ENCODE results near the gene ACVR1. TPM values are rescaled to one million over a fixed set of nuclear protein-coding genes. Genes with fewer than 3 reads are reported as not detected.
"Not testable (repeated sequence)": the region's sequence is repeated elsewhere in the genome, so short reads cannot be mapped to it uniquely, and the experiment has no call there.

Gene ACVR1
- total and polyA plus RNA-seq, 3 experiments from 2014 or later = 9.5 to 18.3 (median 14.8) TPM

GRCh38 chr2:157726946-157727345 is 149.2 kb downstream of the ACVR1 start:
- no peak for DNase-seq
- no peak overlapping the region for H3K27ac ChIP-seq (ENCODE audit: low read depth, low read length)
- Mint-ChIP-seq H3K4me1 (no peaks in the 10 kb centered on the region), H3K27ac (no peak overlapping the region), H3K4me3 (no peak overlapping the region), H3K27me3 (no peaks in the 10 kb centered on the region), H3K9me3 (peaks cover 16 to 41% (median 35%) of the 10 kb centered on the region in 5 donors), H3K36me3 (peaks cover 42 to 74% (median 73%) of the 10 kb centered on the region in 3 donors)
- no peaks in the 10 kb centered on the region for H3K27me3 ChIP-seq (ENCODE audit: insufficient read depth, low read length, poor library complexity, severe bottlenecking)
- H3K4me1 ChIP-seq (ENCODE audit: insufficient read depth, low read length) = no peaks in the 10 kb centered on the region
- no peaks in the 10 kb centered on the region for H3K36me3 ChIP-seq (ENCODE audit: insufficient read depth, low read length)
- H3K4me3 ChIP-seq (ENCODE audit: low read length) = no peak overlapping the region
- ChIA-PET CTCF (no interaction called here), POLR2A (no interaction called here)
- H3K9me3 ChIP-seq (ENCODE audit: low read length) = peaks cover 18% of the 10 kb centered on the region

GRCh38 chr2:157725846-157726245 is 150.3 kb downstream of the ACVR1 start:
- H3K4me3 Mint-ChIP-seq = no peak overlapping the region
- Histone ChIP-seq H3K27me3 (ENCODE audit: insufficient read depth, low read length, poor library complexity, severe bottlenecking) (no peaks in the 10 kb centered on the region), H3K4me3 (ENCODE audit: low read length) (no peak overlapping the region), H3K27ac (ENCODE audit: low read depth, low read length) (no peak overlapping the region), H3K36me3 (ENCODE audit: insufficient read depth, low read length) (no peaks in the 10 kb centered on the region), H3K4me1 (ENCODE audit: insufficient read depth, low read length) (no peaks in the 10 kb centered on the region), H3K9me3 (ENCODE audit: low read length) (peaks cover 18% of the 10 kb centered on the region)
- no peaks in the 10 kb centered on the region for H3K4me1 Mint-ChIP-seq
- ChIA-PET POLR2A (no interaction called here), CTCF (no interaction called here)
- peaks cover 23 to 41% (median 36%) of the 10 kb centered on the region in 5 donors for H3K9me3 Mint-ChIP-seq
- H3K27me3 Mint-ChIP-seq = no peaks in the 10 kb centered on the region
- DNase-seq = no peak
- peak overlapping the region in 1 of 8 donors; percentile 57 for H3K27ac Mint-ChIP-seq
- H3K36me3 Mint-ChIP-seq = peaks cover 35 to 71% (median 69%) of the 10 kb centered on the region in 3 donors

GRCh38 chr2:157722580-157723234 is 153.4 kb downstream of the ACVR1 start:
- Mint-ChIP-seq H3K4me1 (no peaks in the 10 kb centered on the region), H3K36me3 (peaks cover 18 to 63% (median 53%) of the 10 kb centered on the region in 3 donors), H3K27ac (no peak overlapping the region), H3K9me3 (peaks cover 24 to 40% (median 36%) of the 10 kb centered on the region in 5 donors), H3K27me3 (no peaks in the 10 kb centered on the region), H3K4me3 (no peak overlapping the region)
- Histone ChIP-seq H3K27me3 (ENCODE audit: insufficient read depth, low read length, poor library complexity, severe bottlenecking) (no peaks in the 10 kb centered on the region), H3K9me3 (ENCODE audit: low read length) (peaks cover 18% of the 10 kb centered on the region), H3K36me3 (ENCODE audit: insufficient read depth, low read length) (no peaks in the 10 kb centered on the region), H3K4me3 (ENCODE audit: low read length) (no peak overlapping the region), H3K27ac (ENCODE audit: low read depth, low read length) (no peak overlapping the region), H3K4me1 (ENCODE audit: insufficient read depth, low read length) (no peaks in the 10 kb centered on the region)
- ChIA-PET CTCF (no interaction called here), POLR2A (no interaction called here)
- no peak for DNase-seq

DNA sequence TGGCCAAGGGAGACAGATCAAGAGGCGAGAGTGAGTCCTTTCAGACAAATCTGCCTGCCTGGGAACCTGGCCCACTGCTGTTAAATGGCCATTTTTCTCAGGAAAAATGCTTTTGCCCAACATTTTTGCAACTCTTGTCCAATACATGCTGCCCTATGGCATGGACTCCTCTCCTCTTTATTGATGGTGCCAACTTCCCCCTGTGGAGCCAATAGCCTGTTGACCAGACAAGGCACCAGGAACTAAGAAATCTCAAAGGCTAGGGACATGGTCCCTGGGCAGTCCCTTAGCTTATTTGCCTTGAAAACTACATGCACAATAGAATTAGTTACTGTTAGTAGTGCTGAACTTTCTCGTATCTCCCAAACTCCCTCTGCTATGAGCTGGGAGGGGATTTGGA is 155.6 kb downstream of the ACVR1 start:
- Histone ChIP-seq H3K27ac (ENCODE audit: low read depth, low read length) (no peak overlapping the region), H3K27me3 (ENCODE audit: insufficient read depth, low read length, poor library complexity, severe bottlenecking) (no peaks in the 10 kb centered on the region), H3K36me3 (ENCODE audit: insufficient read depth, low read length) (no peaks in the 10 kb centered on the region), H3K9me3 (ENCODE audit: low read length) (peaks cover 18% of the 10 kb centered on the region), H3K4me3 (ENCODE audit: low read length) (no peak overlapping the region), H3K4me1 (ENCODE audit: insufficient read depth, low read length) (no peaks in the 10 kb centered on the region)
- POLR2A ChIA-PET = no interaction called here
- H3K9me3 Mint-ChIP-seq = peaks cover 27 to 40% (median 36%) of the 10 kb centered on the region in 5 donors
- no peak overlapping the region for H3K27ac Mint-ChIP-seq
- CTCF ChIA-PET = no interaction called here
- H3K4me1 Mint-ChIP-seq = no peaks in the 10 kb centered on the region
- H3K27me3 Mint-ChIP-seq = no peaks in the 10 kb centered on the region
- no peak for DNase-seq
- H3K4me3 Mint-ChIP-seq = no peak overlapping the region
- peaks cover 15 to 60% (median 43%) of the 10 kb centered on the region in 3 donors for H3K36me3 Mint-ChIP-seq

GRCh38 chr2:157704653-157705052 is 171.5 kb downstream of the ACVR1 start:
- Mint-ChIP-seq H3K9me3 (peaks cover 21 to 34% (median 33%) of the 10 kb centered on the region in 5 donors), H3K36me3 (peaks cover 0 to 40% (median 9%) of the 10 kb centered on the region in 3 donors)
- H3K27me3 Mint-ChIP-seq; H3K9me3 ChIP-seq (ENCODE audit: low read length); H3K27ac ChIP-seq (ENCODE audit: low read depth, low read length); H3K36me3 ChIP-seq (ENCODE audit: insufficient read depth, low read length); H3K4me3 Mint-ChIP-seq; H3K27me3 ChIP-seq (ENCODE audit: insufficient read depth, low read length, poor library complexity, severe bottlenecking); H3K4me1 ChIP-seq (ENCODE audit: insufficient read depth, low read length); DNase-seq; POLR2A ChIA-PET; CTCF ChIA-PET; H3K4me3 ChIP-seq (ENCODE audit: low read length); H3K4me1 Mint-ChIP-seq; H3K27ac Mint-ChIP-seq: not testable (repeated sequence)

GRCh38 chr2:157704148-157704547 is 172.0 kb downstream of the ACVR1 start:
- H3K4me3 Mint-ChIP-seq; POLR2A ChIA-PET; H3K4me1 Mint-ChIP-seq; H3K9me3 ChIP-seq (ENCODE audit: low read length); H3K27me3 Mint-ChIP-seq; H3K27ac Mint-ChIP-seq; H3K4me1 ChIP-seq (ENCODE audit: insufficient read depth, low read length); DNase-seq; H3K36me3 ChIP-seq (ENCODE audit: insufficient read depth, low read length); H3K27me3 ChIP-seq (ENCODE audit: insufficient read depth, low read length, poor library complexity, severe bottlenecking); CTCF ChIA-PET; H3K27ac ChIP-seq (ENCODE audit: low read depth, low read length); H3K4me3 ChIP-seq (ENCODE audit: low read length): not testable (repeated sequence)
- Mint-ChIP-seq H3K36me3 (peaks cover 0 to 40% (median 9%) of the 10 kb centered on the region in 3 donors), H3K9me3 (peaks cover 19 to 31% (median 28%) of the 10 kb centered on the region in 5 donors)

DNA sequence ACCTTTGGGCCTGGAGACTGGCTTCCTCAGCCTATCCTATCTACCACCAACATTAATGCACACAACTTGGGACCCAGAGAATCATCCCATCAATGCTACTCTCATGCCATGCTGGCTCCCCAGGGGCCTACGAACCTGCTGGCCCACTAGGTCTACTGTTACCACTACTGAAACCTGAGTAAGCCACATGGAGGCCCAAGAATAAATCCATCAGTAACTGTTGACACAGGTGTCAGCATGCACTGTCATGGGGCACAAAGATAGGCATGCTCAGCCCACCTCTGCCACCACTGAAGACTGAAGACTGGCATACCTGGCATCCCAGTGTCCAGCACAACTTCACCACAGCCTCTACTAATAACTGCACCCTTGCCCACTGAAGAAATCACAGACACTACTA is 176.3 kb downstream of the ACVR1 start:
- POLR2A ChIA-PET = no interaction called here
- peaks cover 19 to 22% (median 20%) of the 10 kb centered on the region in 5 donors for H3K9me3 Mint-ChIP-seq
- no peaks in the 10 kb centered on the region for H3K36me3 ChIP-seq (ENCODE audit: insufficient read depth, low read length)
- DNase-seq = no peak
- no peaks in the 10 kb centered on the region for H3K27me3 ChIP-seq (ENCODE audit: insufficient read depth, low read length, poor library complexity, severe bottlenecking)
- no peak overlapping the region for H3K4me3 ChIP-seq (ENCODE audit: low read length)
- no peaks in the 10 kb centered on the region for H3K4me1 Mint-ChIP-seq
- CTCF ChIA-PET = no interaction called here
- H3K27ac ChIP-seq (ENCODE audit: low read depth, low read length) = no peak overlapping the region
- peaks cover 0 to 22% (median 10%) of the 10 kb centered on the region in 3 donors for H3K36me3 Mint-ChIP-seq
- no peak overlapping the region for H3K27ac Mint-ChIP-seq
- peaks cover 5% of the 10 kb centered on the region for H3K9me3 ChIP-seq (ENCODE audit: low read length)
- no peak overlapping the region for H3K4me3 Mint-ChIP-seq
- H3K4me1 ChIP-seq (ENCODE audit: insufficient read depth, low read length) = no peaks in the 10 kb centered on the region
- H3K27me3 Mint-ChIP-seq = peaks cover 0 to 6% of the 10 kb centered on the region in 2 donors

GRCh38 chr2:157699009-157699408 is 177.1 kb downstream of the ACVR1 start:
- no peak overlapping the region for H3K27ac Mint-ChIP-seq
- ChIA-PET POLR2A (no interaction called here), CTCF (no interaction called here)
- no peak overlapping the region for H3K27ac ChIP-seq (ENCODE audit: low read depth, low read length)
- peaks cover 0 to 22% (median 10%) of the 10 kb centered on the region in 3 donors for H3K36me3 Mint-ChIP-seq
- H3K4me3 ChIP-seq (ENCODE audit: low read length) = no peak overlapping the region
- no peaks in the 10 kb centered on the region for H3K27me3 ChIP-seq (ENCODE audit: insufficient read depth, low read length, poor library complexity, severe bottlenecking)
- DNase-seq = no peak
- H3K36me3 ChIP-seq (ENCODE audit: insufficient read depth, low read length) = no peaks in the 10 kb centered on the region
- H3K4me1 Mint-ChIP-seq = no peaks in the 10 kb centered on the region
- peaks cover 0 to 6% of the 10 kb centered on the region in 2 donors for H3K27me3 Mint-ChIP-seq
- no peaks in the 10 kb centered on the region for H3K4me1 ChIP-seq (ENCODE audit: insufficient read depth, low read length)
- peaks cover 19 to 22% (median 20%) of the 10 kb centered on the region in 5 donors for H3K9me3 Mint-ChIP-seq
- peaks cover 5% of the 10 kb centered on the region for H3K9me3 ChIP-seq (ENCODE audit: low read length)
- H3K4me3 Mint-ChIP-seq = no peak overlapping the region
